Activated CD4-positive, alpha-beta T cell treated with anti-CD3 and anti-CD28 coated beads, Interleukin-2, amount 50 U/mL, for 1 hour (primary cell): Measurements from ENCODE around the gene RXRA.
A peak's percentile ranks its signal among the peaks of the same experiment; 100 is the strongest.

Experiments
- DNase-seq: peaks from one replicate; pipeline ENCODE4 v3.0.0-alpha.2; 2020

RXRA gene

DNA sequence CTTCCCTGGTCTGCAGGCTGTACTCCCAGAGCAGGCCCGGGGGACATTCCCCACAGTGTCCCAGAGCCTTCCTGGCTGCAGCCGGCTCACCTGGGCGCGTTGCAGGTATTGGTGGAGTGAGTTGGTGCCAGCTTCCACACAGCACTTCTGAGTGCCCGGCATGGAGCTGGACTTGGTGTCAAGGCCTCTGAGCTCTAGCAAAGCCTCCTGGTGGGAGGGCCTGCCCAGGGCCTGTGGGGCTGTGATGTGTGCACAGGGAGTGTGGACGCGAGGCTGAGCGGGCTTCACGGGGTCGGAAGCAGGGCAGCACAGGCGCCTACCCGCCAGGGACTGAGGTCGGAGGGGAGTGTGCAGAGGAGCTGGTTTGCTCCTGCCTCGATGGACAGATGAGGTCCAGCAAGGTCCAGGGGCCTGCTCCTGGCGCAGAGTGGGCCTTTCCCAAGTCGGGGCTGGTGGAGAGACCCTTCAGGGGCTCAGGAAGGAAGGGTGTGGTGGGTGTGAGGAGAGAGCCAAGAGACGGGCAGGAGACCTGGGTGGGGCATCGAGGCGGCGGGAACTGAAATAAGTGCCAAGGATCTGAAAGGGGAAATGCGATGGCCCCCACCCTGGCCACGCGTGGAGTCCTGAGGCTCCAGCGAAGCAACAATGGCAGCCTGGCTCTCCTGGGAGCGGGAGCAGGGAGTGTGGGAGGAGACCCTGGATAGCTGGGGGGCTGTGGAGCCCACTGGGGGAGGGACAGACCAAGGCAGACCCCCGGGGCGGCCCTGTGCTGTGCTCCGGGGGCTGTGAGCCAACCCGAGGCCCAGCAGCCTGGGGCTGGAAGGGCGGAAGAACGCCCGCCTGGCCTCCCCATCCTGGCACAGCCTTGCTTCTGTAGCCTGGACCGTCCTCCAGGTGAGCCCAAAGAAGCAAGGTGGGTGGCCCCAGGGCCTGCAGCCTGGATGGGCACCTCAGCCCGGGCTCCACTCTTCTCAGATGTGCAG, 78.4 kb downstream of the RXRA start:
- no peak for DNase-seq

DNA sequence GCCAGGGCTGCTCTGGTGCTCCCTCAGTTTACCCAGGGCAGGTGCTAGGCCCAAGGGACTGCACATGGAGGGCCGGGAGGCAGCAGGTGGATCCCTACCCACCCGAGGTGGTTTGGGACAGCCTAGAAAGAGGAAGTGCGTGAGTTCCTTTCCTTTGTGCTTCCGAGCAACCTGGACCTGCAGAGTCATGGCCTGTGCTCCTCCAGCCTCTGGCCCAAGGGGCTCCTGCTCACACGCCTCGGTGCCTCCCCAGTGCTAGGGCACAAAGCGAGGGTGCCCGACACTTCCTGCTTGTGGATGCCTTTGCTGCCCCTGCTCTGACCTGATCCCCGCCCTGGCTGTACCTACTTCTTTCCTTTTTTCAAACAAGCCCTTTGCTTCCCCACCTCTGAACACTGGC, 79.3 kb downstream of the RXRA start:
- no peak for DNase-seq

DNA sequence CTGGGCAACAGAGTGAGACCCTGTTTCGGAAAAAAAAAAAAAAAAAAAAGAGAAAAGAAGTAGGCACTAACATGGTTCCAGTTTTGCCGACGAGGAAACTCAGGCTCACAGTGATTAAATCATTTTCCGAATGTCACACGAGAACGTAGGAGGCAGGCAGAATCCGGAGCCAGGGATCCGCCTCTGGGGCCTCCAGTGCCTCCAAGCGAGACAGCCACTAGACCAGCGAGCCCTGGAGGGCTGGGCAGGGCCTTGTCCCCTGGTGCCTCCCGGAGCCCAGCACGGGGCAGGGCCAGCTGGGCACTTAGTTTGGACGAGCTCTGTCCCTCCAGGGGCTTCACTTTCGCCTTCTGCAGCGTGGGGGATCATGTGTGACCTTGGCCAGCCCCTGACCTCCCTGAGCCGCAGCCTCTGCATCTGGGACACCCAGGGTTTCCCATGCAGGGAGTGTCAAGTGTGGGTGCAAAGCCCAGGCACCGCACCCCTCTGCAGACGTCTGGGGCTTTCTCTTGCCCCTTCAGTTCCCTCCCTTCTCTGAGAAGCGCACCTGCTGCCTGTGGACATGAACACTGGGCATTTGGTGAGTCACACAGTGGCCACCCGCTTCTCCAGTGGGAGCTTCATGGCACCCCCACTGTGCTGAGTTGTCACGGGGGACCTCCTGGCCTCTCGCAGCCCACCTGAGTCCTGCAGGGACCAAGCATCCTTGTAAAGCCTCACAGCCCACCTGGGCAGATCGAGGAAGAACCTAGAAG, 80.3 kb downstream of the RXRA start:
- DNase-seq = no peak

- DNase-seq = peak; percentile 69
These were observed 81.0 kb downstream of the RXRA start for GRCh38 chr9:134407121-134407779.

GRCh38 chr9:134408389-134408788, 82.1 kb downstream of the RXRA start:
- no peak for DNase-seq

- DNase-seq = no peak
These were observed 82.9 kb downstream of the RXRA start for GRCh38 chr9:134408939-134409737.

GRCh38 chr9:134410071-134410834, 84.0 kb downstream of the RXRA start:
- DNase-seq = no peak

DNA sequence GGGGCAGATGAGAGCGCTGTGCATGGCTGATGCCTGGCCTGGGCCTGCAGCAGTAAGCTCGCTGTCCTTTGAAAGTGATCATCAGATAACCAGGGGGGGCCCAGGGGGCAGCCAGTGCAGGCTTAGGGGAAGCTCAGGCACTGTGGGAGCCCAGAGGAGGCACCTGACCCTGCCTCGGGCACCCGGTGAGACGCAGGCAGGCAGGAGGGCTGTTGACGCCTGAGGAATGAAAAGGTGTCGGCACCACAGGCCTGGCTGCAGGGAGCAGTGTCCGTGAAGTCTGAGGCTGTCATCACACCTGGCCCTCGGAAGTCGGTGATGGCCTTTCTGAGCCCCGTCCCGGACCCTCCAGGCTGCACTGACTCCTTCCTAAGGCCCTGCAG, 84.6 kb downstream of the RXRA start:
- DNase-seq = no peak

- DNase-seq = no peak
These were observed 85.4 kb downstream of the RXRA start for GRCh38 chr9:134411440-134412297.

DNA sequence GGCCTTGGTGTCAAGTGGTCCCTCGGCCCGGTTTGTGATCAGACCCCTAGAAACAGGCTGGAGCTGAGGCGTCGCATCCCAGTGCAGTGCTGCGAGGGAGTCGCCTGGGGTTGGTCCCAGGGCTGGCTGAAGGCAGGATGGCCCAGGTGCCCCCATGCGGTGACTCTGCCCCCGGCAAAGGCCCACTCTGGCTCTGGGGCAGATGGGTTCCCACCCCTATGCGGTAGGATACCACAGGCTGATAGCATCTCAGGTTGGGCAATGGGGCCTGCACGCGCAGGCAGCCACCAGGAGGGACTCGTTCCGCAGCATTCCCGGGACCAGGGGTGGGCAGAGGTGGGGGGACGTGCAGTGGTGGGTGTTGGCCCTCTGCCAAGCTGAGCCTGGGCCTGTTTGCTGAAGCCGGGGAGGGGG, 86.0 kb downstream of the RXRA start:
- DNase-seq = no peak

GRCh38 chr9:134413112-134413715, 87.0 kb downstream of the RXRA start:
- no peak for DNase-seq

DNA sequence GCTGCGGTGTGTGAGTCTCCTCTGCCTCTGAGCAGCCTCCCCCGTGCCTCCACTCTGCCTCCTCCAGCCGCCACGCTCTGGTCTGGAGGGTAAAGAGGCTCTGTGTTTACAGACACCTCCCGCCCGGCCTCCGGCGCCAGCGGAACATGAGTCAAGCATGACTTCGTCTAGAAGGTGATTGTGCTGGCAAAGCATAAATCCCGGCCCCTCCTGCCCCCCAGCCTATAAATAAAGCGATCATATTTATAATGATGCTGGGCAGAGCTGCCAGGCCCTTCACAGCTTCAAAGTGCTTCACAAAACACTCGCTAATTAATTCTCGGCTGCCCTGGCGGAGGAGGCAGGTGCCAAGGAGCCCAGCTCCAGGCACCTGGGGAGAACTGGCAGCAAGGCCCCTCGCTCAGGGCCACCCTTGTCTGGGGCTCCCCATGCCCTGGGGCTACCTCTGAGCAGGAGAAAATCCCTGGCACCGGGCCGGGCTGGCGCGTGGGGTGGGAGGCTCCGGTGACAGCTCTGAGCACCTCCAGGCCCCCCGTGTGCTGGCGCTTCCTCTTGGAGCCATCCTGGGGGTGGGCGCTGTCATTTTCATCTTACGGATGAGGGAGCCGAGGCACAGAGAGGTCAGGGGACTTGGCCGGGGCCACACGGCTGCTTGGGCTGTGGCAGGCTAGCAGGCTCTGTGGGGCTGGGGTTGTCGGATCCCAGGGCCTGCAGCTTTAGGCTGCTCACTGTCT, 87.8 kb downstream of the RXRA start:
- DNase-seq = no peak

DNA sequence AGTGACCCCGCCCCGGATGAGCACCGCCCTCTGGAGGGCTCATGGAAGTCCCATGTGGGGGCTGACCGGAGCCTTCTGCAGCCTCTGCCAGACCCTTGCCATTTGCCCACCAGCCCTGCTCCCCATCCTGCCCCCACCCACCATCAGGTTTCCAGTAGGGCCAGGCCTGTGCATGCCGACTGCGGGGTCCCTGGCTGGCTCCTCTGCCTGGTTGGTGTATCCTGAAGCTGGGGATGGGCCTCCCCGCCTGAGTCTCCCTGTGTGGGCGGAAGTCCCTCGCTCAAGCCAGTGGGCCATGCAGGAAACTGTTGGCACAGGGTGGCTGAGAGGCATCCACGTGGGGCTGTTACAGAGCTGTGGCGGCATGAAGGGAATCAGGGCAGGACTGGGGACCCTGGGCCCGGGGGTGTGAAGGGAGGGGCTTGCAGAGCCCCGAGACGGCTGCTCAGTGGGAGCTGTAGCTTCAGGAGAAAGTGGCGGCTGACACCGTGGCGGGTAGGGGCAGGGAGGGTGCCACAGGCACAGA, 88.7 kb downstream of the RXRA start:
- DNase-seq = no peak

DNA sequence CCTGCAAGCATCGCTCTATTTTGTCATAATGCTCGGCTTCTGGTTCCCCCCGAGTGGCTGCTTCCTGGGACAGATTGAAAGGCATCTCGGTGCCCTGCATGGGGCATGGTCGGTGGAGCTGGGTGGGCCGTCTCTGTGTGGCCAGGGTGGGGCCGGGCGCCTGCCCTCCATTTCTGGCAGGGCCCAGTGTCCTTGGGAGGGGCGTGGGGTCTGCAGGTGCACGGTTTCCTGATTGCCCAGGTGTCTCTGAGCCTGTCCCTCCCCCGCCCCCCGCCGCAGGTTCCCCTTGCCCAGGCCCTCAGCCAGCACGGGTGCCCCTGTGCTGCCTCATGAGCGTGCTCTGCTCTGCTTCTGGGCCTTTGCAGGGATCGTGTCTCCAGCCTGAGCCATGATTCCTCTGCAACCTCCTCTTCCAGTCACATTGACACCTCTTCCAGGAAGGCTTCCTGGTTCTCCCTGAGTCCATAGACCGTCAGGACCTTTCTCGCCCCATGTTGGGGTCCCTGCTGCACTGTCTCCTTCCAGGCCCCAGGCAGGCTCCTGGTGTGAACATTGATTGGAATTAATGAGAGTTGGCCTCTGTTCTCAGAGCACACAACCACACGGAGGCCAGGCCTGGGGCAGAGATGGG, 90.2 kb downstream of the RXRA start:
- DNase-seq = no peak

GRCh38 chr9:134418354-134418753, 92.1 kb downstream of the RXRA start:
- DNase-seq = no peak

GRCh38 chr9:134419000-134419683, 92.9 kb downstream of the RXRA start:
- no peak for DNase-seq

GRCh38 chr9:134419684-134420076, 93.4 kb downstream of the RXRA start:
- DNase-seq = no peak

GRCh38 chr9:134420281-134420845, 94.1 kb downstream of the RXRA start:
- no peak for DNase-seq
